GM12874 (cell line): Measurements from ENCODE around the gene IPCEF1.

Experiments
- TF ChIP-seq, protein P1 (sequence below): IDR thresholded peaks from 2 replicates; pipeline ENCODE4 v1.5.1; 2011; ENCODE audit warnings: low read depth, mild to moderate bottlenecking, control low read depth, low read length, moderate library complexity; ENCODE audit not compliant: insufficient read depth

Gene IPCEF1

DNA sequence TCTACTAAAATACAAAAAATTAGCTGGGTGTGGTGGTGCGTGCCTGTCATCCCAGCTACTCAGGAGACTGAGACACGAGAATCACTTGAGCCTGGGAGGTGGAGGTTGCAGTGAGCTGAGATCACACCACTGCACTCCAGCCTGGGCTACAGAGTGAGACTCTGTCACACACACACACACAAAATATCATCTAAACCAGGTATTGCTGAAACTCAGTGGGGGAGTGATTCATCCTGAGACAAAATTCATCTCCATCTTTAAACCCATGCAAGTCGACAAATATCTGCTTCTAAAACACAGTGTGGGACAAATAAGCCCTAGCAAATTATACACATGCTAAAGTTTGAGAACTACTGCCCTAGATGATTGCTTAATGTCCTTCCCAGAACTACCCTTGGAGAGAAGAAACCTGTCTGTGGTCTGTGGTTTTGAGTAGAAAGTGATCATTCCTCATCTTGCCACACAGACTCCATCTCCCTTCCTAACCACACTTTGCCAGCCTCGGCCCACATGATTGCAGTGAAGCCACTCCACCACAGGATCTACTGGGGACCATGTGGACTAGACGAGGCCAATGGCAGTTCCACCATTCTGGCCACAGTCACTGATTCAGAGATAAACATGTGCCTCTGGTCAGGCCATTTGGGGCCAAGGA, 187.3 kb downstream of the IPCEF1 start:
- TF ChIP-seq, protein P1, sequence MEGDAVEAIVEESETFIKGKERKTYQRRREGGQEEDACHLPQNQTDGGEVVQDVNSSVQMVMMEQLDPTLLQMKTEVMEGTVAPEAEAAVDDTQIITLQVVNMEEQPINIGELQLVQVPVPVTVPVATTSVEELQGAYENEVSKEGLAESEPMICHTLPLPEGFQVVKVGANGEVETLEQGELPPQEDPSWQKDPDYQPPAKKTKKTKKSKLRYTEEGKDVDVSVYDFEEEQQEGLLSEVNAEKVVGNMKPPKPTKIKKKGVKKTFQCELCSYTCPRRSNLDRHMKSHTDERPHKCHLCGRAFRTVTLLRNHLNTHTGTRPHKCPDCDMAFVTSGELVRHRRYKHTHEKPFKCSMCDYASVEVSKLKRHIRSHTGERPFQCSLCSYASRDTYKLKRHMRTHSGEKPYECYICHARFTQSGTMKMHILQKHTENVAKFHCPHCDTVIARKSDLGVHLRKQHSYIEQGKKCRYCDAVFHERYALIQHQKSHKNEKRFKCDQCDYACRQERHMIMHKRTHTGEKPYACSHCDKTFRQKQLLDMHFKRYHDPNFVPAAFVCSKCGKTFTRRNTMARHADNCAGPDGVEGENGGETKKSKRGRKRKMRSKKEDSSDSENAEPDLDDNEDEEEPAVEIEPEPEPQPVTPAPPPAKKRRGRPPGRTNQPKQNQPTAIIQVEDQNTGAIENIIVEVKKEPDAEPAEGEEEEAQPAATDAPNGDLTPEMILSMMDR: no peak

DNA sequence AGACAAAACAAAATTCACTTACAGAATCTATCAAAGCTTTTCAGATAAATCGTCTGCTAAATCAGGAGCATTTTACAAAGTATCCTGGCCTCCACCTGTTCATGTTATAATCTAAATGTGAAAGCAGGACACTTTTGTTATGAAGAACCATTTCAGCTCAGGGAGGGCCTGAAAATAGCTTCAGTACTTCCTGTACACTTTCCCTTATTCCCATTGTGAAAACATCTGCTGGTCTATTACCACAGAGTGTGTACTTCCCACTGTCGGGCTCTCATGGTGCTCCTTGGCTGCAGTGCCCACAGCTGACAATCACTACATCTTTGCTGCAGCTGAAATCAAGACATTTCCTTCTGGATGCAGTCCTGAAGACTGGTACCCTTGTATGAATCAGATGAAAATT, 189.5 kb downstream of the IPCEF1 start:
- TF ChIP-seq, protein P1: no peak

DNA sequence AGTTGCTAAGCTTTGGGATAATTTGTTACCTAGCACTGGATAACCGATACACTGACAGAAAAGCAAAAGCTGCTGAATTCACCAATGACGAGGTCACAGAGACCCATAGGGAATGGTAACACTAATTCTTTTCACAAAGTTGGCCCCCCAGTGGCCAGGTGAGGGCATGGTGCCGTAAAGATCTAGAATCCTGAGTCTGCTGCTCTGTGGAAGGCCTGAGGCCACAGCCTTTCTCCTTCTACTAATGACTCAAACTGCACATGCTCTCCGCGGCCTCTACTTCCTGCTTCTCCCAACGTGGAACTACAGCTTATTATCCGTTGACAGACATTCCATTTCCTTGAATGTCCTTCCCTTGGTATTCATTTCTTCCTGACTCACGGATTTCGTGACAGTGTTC, 190.5 kb downstream of the IPCEF1 start:
- TF ChIP-seq, protein P1: peak; percentile 30; the same call in 1 of the 2 replicates

DNA sequence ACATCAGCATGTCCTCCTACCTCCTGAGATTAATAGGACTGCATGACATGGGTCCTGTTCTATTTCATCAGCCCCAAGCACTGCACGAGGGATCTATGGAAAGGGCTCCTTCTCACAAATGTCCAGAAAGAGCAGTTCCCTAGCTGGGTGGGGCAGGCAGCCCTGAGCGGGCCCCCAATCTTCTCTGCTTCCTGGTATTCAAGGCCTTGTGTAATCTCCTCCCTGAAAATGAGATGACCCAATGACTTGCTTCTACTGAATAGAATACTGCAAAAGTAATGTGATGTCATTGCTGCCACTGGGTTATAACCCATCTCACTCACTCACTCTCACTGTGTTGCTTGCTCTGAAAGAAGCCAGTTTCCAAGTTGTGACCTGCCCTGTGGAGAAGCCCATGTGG, 191.1 kb downstream of the IPCEF1 start:
- TF ChIP-seq, protein P1: no peak

DNA sequence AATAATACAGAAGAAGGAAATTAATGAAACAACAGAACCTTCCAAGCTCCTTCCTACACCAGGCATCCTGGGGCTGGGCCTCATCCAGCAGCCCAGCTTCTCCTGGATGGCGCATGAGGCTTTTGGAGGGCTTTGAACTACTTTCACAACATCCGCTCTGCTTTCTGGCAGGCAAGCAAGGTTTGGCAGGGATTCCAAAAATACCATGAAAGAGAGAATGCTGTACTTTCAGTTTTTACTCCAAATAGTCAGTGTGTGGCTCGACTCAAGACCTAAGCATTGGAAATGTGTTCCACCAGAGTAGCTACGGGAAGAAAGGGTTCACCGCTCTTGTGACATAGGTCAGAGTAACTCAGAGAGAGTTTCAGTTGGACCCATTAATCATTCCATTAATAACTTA, 192.2 kb downstream of the IPCEF1 start:
- TF ChIP-seq, protein P1: no peak

DNA sequence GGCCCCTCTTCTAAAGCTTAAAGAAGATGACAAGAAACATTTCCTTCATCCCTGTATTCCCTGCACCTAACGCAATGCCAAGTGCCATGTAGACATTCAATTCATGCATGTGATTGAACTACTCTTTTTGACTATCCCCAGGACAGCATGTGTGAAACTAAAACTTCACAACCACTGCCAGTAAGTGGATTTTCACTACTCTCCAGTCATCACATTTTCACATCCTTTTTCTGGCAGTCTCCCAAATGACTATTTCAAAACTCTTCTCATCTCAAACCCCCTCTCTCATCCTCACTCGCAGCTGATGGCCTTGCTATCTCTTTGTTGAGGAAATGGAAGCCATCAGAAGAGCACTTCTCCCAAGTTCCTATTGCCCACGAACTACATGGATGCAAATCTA, 194.9 kb downstream of the IPCEF1 start:
- TF ChIP-seq, protein P1: no peak

DNA sequence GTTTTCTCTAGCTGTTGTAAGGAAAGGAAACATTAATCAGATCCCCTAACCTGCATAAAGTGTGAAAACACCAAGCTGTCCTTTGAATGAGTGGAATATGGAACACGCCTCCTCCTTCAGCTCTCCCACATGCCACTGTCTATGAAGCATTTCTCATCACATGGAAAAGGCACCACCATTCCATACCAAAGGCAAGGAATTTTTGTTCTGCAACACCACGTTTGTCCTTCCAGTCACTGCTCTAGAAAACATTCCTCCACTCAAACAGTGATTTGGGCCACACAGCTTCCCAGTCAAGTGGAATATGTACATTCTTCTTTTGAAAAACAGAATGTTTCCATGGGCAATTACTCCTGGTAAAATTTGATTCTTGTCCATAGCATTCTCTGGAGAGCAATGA, 197.5 kb downstream of the IPCEF1 start:
- TF ChIP-seq, protein P1: no peak
